GM23248 (cell line): Measurements from ENCODE around the gene SMARCD1. TPM values are rescaled to one million over a fixed set of nuclear protein-coding genes. Genes with fewer than 3 reads are reported as not detected.

Experiments used
- DNase-seq: peaks from one replicate; pipeline ENCODE4 v3.0.0-alpha.2; 2015
- H2AFZ ChIP-seq: fragments of 200-600 bp; sonication (generic); 2 replicates; pipeline ENCODE4 v1.6.1; 2016; ENCODE audit warnings: antibody characterized with exemption
- H3F3A ChIP-seq: fragments of 200-600 bp; sonication (generic); 2 replicates; pipeline ENCODE4 v1.6.1; 2016; ENCODE audit warnings: mild to moderate bottlenecking, antibody characterized with exemption, mixed run types; ENCODE audit not compliant: insufficient read depth
- H3K27ac ChIP-seq: fragments of 200-600 bp; sonication (generic); 2 replicates; pipeline ENCODE4 v1.5.1; 2016; ENCODE audit warnings: mild to moderate bottlenecking
- H3K27me3 ChIP-seq: fragments of 200-600 bp; sonication (generic); replicated peaks from 2 replicates; pipeline ENCODE4 v1.6.1; 2016; ENCODE audit warnings: mild to moderate bottlenecking; ENCODE audit not compliant: insufficient read depth
- H3K36me3 ChIP-seq: fragments of 200-600 bp; sonication (generic); 2 replicates; pipeline ENCODE4 v1.6.1; 2016; ENCODE audit warnings: low read depth, mild to moderate bottlenecking
- H3K4me1 ChIP-seq: fragments of 200-600 bp; sonication (generic); 2 replicates; pipeline ENCODE4 v1.6.1; 2016; ENCODE audit warnings: mild to moderate bottlenecking; ENCODE audit not compliant: insufficient read depth
- H3K4me2 ChIP-seq: fragments of 200-600 bp; sonication (generic); one replicate; pipeline ENCODE4 v1.6.1; 2016; ENCODE audit warnings: mild to moderate bottlenecking; ENCODE audit not compliant: unreplicated experiment
- H3K4me3 ChIP-seq: fragments of 200-600 bp; sonication (generic); 2 replicates; pipeline ENCODE4 v1.5.1; 2016; ENCODE audit warnings: mild to moderate bottlenecking
- H3K79me2 ChIP-seq: fragments of 200-600 bp; sonication (generic); 2 replicates; pipeline ENCODE4 v1.6.1; 2016; ENCODE audit warnings: mild to moderate bottlenecking; ENCODE audit not compliant: insufficient read depth
- H3K9ac ChIP-seq: fragments of 200-600 bp; sonication (generic); 2 replicates; pipeline ENCODE4 v1.6.1; 2016; ENCODE audit warnings: mild to moderate bottlenecking
- H3K9me2 ChIP-seq: fragments of 200-600 bp; sonication (generic); 2 replicates; pipeline ENCODE4 v1.6.1; 2016; ENCODE audit warnings: mixed run types, mild to moderate bottlenecking, moderate library complexity; ENCODE audit not compliant: insufficient read depth
- H3K9me3 ChIP-seq: fragments of 200-600 bp; sonication (generic); one replicate; pipeline ENCODE4 v1.6.1; 2017; ENCODE audit warnings: low read depth
- H4K20me1 ChIP-seq: fragments of 200-600 bp; sonication (generic); 2 replicates; pipeline ENCODE4 v1.6.0; 2016; ENCODE audit not compliant: insufficient read depth
- EZH2 ChIP-seq: fragments of 200-600 bp; sonication (generic); IDR thresholded peaks from 2 replicates; pipeline ENCODE4 v1.6.1; 2018; ENCODE audit warnings: antibody characterized with exemption, mild to moderate bottlenecking; ENCODE audit not compliant: insufficient read depth, poor library complexity, severe bottlenecking
- EZH2phosphoT487 ChIP-seq: fragments of 200-600 bp; sonication (generic); IDR thresholded peaks from 2 replicates; pipeline ENCODE4 v1.6.1; 2018; ENCODE audit warnings: antibody characterized with exemption, moderate library complexity, mild to moderate bottlenecking, low read depth; ENCODE audit not compliant: insufficient read depth
- WGBS, 2 experiments: methylation state at CpG; one replicate each; pipeline ENCODE4 v1.1.6; 2015 to 2017; ENCODE audit warnings: low lambda C conversion rate in 2 of 2, low coverage in 1 of 2; ENCODE audit errors: missing lambda C conversion rate in 2 of 2; 5-methylcytosine and 5-hydroxymethylcytosine counted together
- in situ Hi-C: fragments of 300-500 bp; cut with MboI; formaldehyde crosslinking; loops from 2 replicates; pipeline ENCODE4 v1.15.0; 2020
- polyA plus RNA-seq: library from polyadenylated mRNA; unstranded; fragments of >200 nt; fragmentation: Nextera tagmentation; extraction: Ambion mirVana; gene quantifications from 2 replicates; pipeline ENCODE4 v1.2.1, GENCODE V29; 2016
- total RNA-seq: library from RNA; depleted of rRNA; stranded (reverse); fragments of >200 nt; shearing (Covaris generic); gene quantifications from 2 replicates; pipeline ENCODE4 v1.2.3, GENCODE V29; 2014

Gene SMARCD1
- total and polyA plus RNA-seq, 2 experiments from 2014 or later = 6.4 to 41.9 TPM

DNA sequence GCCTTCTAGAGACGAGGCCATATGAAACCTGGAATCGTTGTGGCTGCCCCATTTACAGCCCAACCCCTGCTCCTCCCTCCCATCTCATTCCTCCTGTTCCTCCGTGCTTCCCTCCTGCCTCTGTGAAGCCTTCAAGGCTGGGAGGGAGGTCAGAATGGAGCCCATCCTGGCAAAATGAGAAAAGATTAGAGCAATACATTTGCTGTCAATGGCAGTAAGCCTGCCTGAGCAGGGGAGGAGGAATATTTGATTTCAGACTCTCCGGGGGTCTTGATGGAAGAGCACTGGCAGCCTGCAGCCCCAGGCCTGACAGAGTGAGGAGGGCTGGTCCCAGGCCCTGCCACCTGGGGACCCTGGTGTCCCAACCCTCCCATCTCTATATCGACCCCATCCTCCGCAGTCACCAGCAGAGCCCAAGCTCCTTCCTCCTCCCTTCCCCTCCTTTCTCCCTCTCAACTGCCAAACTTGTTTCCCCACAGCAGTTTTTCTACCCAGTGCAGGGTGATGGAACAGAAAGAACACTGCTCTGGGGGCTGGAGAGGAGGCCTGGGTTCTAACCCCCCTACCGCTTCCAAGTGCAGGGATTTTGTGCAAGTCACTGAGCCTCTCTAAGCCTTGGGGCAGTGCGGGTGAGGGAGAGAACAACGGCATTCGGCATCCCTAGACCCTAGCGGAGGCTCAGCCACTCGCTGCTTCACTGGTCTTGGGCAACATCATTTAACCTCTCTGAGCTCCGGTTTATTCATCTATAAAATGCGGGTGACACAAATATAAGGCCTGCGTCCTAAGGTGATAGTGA is 43.9 kb upstream of the SMARCD1 start:
- in situ Hi-C loops = no loop called here
- H2AFZ ChIP-seq = no peak overlapping the region
- WGBS, 2 experiments = 82 to 83% methylated on average over 15 of the region's 15 CpGs
- no peaks in the 10 kb centered on the region for H3K4me1 ChIP-seq
- H3F3A ChIP-seq = no peaks in the 10 kb centered on the region
- H3K79me2 ChIP-seq = no peaks in the 10 kb centered on the region
- no peaks in the 10 kb centered on the region for H3K36me3 ChIP-seq
- H3K4me3 ChIP-seq = no peak overlapping the region
- no peaks in the 10 kb centered on the region for H4K20me1 ChIP-seq
- no peak for DNase-seq
- H3K9me3 ChIP-seq = no peaks in the 10 kb centered on the region
- no peaks in the 10 kb centered on the region for H3K9me2 ChIP-seq
- H3K27ac ChIP-seq = no peak overlapping the region
- H3K9ac ChIP-seq = no peak overlapping the region
- TF ChIP-seq EZH2 = no peak
- TF ChIP-seq EZH2phosphoT487 = no peak
- no peaks in the 10 kb centered on the region for H3K27me3 ChIP-seq
- H3K4me2 ChIP-seq = no peak overlapping the region

DNA sequence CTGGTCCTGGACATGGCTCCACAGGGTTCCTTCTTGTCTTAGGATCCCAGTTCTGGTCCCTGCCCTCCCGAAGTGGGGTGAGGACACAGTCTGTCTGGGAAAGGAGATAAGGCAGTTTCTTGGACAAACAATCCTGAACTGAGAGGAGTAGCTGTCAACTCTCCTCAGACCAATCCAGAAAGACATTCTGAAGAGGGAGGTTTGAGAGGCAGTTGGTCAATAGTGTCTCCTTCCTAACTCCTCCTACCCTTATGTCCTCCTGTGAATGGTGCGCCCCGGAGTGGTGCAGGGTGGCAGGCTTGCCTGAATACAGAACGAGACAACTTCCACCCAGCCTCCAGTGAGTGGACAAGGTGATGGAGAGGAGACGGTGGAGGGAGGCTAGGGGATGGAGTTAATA is 43.2 kb upstream of the SMARCD1 start:
- Histone ChIP-seq H3K9me2 (no peaks in the 10 kb centered on the region), H3K9ac (no peak overlapping the region), H3K4me2 (no peak overlapping the region), H3K27me3 (no peaks in the 10 kb centered on the region), H3F3A (no peaks in the 10 kb centered on the region), H2AFZ (no peak overlapping the region), H4K20me1 (no peaks in the 10 kb centered on the region), H3K4me3 (no peak overlapping the region), H3K79me2 (no peaks in the 10 kb centered on the region), H3K27ac (no peak overlapping the region), H3K9me3 (no peaks in the 10 kb centered on the region), H3K36me3 (no peaks in the 10 kb centered on the region), H3K4me1 (no peaks in the 10 kb centered on the region)
- 86 to 88% methylated on average over 5 of the region's 5 CpGs for WGBS, 2 experiments
- no peak for DNase-seq
- in situ Hi-C loops = no loop called here
- TF ChIP-seq EZH2 = no peak
- no peak for TF ChIP-seq EZH2phosphoT487

DNA sequence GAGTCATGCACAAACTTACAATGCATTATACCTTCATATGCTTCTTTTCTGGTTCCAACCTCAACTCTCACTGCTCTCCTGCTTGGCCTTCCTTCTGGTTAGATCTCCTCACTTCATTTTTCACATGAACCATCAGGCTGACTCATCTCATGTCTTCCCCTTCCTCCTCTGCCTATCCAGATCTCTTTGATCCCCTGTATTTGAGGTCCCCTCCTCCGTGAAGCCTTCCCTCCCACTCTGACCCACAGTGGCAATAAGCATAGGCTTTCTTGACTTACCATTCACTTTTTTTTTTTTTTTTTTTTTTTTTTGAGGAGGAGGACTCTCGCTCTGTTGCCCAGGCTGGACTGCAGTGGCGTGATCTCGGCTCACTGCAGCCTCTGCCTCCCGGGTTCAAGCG is 42.4 kb upstream of the SMARCD1 start:
- Histone ChIP-seq H3K4me3 (no peak overlapping the region), H3K9me3 (no peaks in the 10 kb centered on the region), H3F3A (no peaks in the 10 kb centered on the region), H3K9ac (no peak overlapping the region), H4K20me1 (no peaks in the 10 kb centered on the region), H3K4me2 (no peak overlapping the region), H3K27ac (no peak overlapping the region), H2AFZ (no peak overlapping the region), H3K9me2 (no peaks in the 10 kb centered on the region), H3K4me1 (no peaks in the 10 kb centered on the region), H3K79me2 (no peaks in the 10 kb centered on the region), H3K36me3 (no peaks in the 10 kb centered on the region), H3K27me3 (no peaks in the 10 kb centered on the region)
- DNase-seq = no peak
- TF ChIP-seq EZH2phosphoT487 (no peak), EZH2 (no peak)
- in situ Hi-C loops = no loop called here
- 62 to 83% methylated on average over 4 to 6 of the region's 6 CpGs for WGBS, 2 experiments

DNA sequence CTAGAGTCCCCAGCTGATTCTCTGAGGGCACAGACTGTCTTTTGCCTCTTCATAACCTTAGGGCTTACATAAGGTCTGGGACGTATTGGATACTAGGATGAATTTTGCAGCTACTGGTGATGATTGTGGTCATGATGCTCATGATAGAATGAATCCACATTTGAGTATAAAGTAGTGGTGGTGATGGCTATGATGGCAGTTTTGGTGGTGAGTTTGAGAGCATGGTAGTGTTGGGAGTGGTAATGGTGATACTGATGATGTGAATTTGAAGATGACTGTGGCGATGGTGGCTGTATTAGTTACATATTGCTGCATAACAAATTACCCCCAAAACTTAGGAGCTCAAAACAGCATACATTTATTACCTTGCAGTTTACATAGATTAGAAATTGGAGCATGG is 41.8 kb upstream of the SMARCD1 start:
- Histone ChIP-seq H3F3A (no peaks in the 10 kb centered on the region), H3K9ac (no peak overlapping the region), H3K27me3 (no peaks in the 10 kb centered on the region), H3K36me3 (no peaks in the 10 kb centered on the region), H3K9me3 (no peaks in the 10 kb centered on the region), H4K20me1 (no peaks in the 10 kb centered on the region), H3K27ac (no peak overlapping the region), H3K4me2 (no peak overlapping the region), H3K9me2 (no peaks in the 10 kb centered on the region), H3K79me2 (no peaks in the 10 kb centered on the region), H3K4me1 (no peaks in the 10 kb centered on the region), H3K4me3 (no peak overlapping the region), H2AFZ (no peak overlapping the region)
- in situ Hi-C loops = no loop called here
- WGBS, 2 experiments = 62 to 65% methylated on average over 2 of the region's 2 CpGs
- no peak for DNase-seq
- TF ChIP-seq EZH2 = no peak
- TF ChIP-seq EZH2phosphoT487 = no peak

DNA sequence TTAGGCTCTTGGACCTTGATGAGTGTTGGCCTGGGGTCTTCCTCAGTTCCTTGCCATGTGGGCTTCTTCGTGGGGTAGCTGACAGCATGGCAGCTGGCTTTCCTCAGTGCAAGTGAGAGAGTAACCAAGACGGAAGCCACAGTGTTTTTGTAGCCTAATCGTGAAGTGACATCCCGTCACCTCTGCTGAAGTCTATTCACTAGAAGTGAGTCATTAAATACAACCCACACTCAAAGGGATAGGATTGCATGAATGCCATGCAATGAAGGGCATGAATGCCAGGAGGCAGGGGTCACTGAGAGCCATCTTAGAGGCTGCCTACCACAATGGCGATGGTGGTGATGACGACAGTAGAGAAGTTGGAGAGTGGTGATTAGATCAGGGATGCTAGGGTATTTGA is 41.3 kb upstream of the SMARCD1 start:
- H2AFZ ChIP-seq = no peak overlapping the region
- TF ChIP-seq EZH2phosphoT487 (no peak), EZH2 (no peak)
- no peaks in the 10 kb centered on the region for H3K9me2 ChIP-seq
- H3K9me3 ChIP-seq = no peaks in the 10 kb centered on the region
- no peak overlapping the region for H3K4me3 ChIP-seq
- H3K27ac ChIP-seq = no peak overlapping the region
- H3F3A ChIP-seq = no peaks in the 10 kb centered on the region
- H3K27me3 ChIP-seq = no peaks in the 10 kb centered on the region
- H3K79me2 ChIP-seq = no peaks in the 10 kb centered on the region
- H3K9ac ChIP-seq = no peak overlapping the region
- WGBS, 2 experiments = 53 to 56% methylated on average over 6 of the region's 6 CpGs
- in situ Hi-C loops = no loop called here
- no peaks in the 10 kb centered on the region for H3K36me3 ChIP-seq
- no peaks in the 10 kb centered on the region for H4K20me1 ChIP-seq
- no peaks in the 10 kb centered on the region for H3K4me1 ChIP-seq
- no peak overlapping the region for H3K4me2 ChIP-seq
- no peak for DNase-seq
